ENCODE measurements around the gene CYB5B.
"Not testable (repeated sequence)": the region's sequence is repeated elsewhere in the genome, so short reads cannot be mapped to it uniquely, and the experiment has no call there.

Gene CYB5B

DNA sequence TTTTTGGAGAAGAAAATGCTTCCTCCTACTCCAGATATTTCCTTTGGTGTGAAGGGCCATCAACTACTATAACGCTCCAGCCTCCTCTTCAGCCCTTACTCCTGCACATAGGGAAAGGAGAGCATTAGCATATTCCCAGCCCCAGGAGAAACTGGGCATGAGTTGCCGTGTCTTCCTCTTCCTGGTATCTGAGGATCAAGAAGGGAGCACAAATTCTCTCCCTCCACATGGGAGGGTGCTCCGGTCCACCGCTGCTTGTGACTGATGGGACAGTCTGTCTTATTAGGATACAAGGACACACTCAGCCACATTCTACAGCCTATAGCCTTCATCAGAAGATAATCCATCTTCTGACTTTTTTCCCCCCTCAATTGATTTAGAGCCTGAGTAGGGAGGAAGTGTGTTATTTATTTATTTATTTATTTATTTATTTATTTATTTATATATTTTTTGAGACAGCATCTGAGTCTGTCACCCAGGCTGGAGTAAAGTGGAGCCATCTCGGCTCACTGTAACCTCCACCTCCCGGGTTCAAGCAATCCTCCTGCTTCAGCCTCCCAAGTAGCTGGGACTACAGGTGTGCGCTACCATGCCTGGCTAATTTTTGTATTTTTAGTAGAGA lies 16.6 kb upstream of the CYB5B start:
- no peak for FAIRE-seq
- no peak for DNase-seq (ENCODE audit: insufficient read length, low spot score)

DNA sequence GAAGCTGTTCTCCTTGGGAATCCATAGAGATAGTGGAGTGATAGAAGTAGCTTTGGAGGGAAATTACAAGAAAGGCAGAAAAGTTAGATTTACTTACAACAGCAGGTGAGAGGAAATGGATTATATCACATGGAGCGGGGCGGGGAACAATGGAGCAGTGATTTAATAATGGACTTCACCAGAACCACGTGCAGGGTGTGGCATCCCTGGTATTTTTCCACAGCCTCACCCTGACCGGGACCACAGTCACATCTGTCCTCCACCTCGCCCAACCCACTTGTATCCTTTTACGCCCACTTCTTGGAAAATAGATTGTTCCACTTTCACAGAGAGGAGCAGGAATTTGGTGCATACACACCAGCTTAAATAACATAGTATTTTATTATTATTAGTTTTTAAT lies 15.9 kb upstream of the CYB5B start:
- DNase-seq (ENCODE audit: insufficient read length, low spot score) (no peak), FAIRE-seq (no peak)

DNA sequence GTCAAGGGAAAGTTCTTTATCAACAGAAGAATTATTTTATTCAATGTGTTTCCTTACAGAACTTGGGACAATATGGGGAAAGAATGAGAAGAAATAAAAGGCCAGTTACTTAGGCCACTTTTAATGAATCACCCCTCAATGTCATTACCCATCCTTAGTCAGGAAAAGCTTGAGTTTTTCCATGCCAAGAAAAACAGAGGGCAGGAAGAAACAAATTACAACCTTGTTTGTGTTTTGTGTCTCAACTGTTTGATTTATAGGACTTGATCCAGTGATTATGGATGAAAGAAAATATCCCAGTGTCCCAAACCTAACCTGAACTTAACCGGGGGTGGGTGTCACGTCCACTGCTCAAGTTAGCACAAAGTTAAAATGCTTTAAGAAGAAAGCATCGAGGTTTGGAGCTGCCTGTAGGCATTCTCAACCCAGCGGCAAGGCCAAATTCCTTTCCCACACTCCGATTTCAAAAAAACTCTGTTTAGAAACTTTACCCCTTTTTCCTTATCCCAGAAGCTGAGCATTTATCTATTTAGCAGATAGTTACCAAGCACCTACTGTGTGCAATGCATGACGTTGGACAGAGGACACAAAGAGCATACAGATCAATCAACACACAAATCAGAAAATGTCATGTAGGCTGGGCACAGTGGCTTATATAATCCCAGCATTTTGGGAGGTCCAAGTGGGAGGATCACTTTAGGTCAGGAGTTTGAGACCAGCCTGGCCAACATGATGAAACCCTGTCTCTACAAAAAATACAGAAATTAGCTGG lies 14.0 kb upstream of the CYB5B start:
- DNase-seq (ENCODE audit: insufficient read length, low spot score), result no peak
- no peak for FAIRE-seq

DNA sequence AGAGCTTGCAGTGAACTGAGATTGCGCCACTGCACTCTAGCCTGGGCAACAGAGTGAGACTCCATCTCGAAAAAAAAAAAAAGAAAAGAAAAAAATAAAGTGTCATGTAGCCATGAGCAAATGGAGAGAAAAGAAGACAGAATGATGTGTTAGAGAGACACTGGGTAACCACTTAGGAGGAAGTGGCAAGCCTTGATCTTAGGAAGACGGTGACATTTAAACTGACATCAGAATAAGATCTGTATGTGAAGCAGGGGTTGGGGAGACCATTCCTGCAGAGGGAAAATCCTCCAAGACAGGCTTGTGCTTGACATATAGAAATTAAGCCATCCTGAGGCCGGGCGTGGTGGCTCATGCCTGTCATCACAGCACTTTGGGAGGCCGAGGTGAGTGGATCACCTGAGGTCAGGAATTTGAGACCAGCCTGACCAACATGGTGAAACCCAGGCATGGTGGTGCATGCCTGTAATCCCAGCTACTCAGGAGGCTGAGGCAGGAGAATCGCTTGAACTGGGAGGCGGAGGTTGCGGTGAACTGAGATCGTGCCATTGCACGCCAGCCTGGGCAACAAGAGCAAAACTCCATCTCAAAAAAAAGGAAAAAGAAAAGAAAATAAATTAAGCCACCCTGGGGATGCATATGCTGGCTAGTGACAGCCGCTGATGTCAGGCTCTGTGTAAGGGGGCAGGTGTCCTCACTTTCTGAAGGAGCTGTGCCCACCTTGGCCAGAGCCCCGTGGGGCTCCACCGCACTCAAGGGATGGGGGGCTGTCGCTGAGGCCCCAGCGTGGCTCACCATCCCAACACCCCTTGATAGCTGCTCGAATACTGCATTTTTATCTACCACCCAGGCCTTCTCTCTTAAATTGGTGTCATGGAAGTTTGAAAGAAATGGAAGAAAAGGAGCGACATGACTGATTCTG lies 13.1 kb upstream of the CYB5B start:
- no peak for FAIRE-seq
- DNase-seq (ENCODE audit: insufficient read length, low spot score), result no peak

DNA sequence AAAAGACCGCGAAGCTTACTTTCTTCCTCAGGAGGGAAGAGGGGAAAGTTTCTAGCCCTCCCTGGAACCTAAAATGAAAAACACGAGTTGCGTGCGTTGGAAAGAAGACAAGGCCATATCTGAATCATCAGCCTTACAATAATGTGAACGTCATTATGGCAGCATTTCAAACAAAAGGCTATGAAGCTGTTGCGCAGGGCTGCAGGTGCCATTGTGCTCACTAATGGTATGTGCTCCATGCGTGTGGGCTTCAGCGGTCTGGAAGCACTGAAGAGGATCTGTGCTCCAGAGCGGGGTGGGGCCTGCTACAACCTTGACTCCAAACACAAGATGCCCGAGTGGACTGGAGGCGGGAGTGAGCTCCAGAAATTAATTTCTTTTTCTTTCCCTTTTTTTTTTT lies 12.1 kb upstream of the CYB5B start:
- DNase-seq (ENCODE audit: insufficient read length, low spot score) (no peak), FAIRE-seq (no peak)

DNA sequence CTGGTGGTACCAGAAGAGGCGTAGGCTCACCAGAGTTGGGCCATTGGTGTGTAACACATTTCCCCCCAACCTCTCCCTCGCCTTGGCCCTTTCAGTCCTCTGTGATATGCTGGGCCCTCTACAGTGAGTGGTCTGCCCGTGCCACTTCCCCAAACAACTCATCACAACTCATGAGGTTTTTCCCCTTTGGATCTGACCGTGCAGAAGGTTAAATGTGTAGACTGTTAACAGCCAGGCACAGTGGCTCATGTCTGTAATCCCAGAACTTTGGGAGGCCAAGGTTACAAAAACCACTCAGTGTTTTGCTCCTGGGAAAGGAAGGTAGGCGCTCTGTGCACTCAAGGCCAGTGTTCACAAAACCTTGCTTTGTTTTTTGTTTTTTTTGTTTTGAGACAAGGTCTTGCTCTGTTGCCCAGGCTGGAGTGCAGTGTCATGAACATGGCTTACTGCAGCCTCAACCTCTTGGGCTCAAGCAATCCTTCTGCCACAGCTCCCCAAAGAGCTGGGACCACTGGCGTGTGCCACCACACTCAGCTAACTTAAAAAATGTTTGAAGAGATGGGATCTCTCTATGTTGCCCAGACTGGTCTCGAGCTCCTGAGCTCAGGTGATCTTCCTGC lies 11.3 kb upstream of the CYB5B start:
- no peak for FAIRE-seq
- DNase-seq (ENCODE audit: insufficient read length, low spot score), result no peak

DNA sequence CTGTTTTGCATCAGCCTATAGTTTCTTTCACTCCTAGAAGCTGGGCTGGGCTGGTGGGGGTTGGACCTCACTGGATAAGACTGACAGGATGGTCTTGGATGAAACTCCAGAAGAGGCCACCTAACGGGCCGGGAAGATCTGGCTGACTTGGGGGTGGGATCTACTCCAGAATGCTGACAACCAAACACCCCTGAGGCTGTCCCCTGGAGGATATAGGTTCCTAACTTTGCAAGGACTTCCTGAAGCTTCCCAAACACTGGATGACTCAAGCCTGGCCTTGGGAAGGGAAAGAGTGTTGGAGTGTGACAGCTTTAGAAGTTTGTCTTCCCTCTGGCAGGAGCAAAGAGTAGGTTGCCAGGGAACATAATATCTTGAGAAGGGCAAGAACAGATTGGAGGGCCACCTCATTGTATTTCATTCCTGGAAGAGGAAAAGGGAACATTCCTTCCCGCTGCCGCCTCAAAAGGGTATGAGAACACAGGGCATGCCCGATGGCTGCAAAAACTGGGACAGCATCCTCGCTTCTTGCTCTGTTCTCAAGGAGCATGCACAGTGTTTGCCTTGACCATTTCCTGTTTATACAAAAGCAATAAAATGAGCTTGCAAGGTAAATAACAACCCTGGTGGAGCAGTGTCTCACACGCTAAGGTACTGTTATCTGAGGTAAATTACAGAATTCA lies 6.8 kb upstream of the CYB5B start:
- DNase-seq (ENCODE audit: insufficient read length, low spot score) (no peak), FAIRE-seq (no peak)

DNA sequence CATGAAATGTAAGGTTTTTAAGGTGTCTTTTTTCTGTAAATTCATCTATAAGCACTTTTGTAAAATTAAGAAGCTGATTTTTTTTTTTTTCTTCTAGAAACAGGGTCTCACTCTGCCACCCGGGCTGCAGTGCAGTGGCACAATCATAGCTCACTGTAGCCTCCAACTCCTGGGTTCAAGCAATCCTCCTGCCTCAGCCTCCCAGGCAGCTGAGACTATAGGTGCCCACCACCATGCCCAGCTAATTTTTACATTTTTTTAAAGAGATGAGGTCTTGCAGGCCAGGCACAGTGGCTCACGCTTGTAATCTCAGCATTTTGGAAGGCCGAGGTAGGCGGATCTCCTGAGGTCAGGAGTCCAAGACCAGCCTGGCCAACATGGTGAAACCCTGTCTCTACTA lies 4.5 kb upstream of the CYB5B start:
- no peak for FAIRE-seq
- DNase-seq (ENCODE audit: insufficient read length, low spot score), result no peak

DNA sequence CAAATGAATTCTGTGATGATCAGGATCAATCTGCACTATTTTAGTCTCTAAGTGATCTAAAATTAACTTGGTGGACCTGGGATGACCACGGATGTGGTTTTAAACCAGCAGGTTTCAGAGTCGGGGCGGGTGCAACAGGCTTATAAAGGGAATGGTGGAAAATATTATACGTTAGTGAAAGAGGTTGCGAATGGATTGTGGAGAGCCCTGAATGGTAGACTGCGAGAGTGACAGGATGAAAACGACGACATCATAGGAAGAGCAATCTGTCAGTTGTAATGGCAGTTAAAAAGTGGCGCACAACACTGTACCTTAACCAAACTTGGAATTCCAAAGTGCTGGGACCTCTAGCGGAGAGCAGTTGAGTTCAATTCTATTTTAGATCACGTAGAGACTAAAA lies 1.2 kb upstream of the CYB5B start:
- DNase-seq (ENCODE audit: insufficient read length, low spot score), result no peak
- no peak for FAIRE-seq

DNA sequence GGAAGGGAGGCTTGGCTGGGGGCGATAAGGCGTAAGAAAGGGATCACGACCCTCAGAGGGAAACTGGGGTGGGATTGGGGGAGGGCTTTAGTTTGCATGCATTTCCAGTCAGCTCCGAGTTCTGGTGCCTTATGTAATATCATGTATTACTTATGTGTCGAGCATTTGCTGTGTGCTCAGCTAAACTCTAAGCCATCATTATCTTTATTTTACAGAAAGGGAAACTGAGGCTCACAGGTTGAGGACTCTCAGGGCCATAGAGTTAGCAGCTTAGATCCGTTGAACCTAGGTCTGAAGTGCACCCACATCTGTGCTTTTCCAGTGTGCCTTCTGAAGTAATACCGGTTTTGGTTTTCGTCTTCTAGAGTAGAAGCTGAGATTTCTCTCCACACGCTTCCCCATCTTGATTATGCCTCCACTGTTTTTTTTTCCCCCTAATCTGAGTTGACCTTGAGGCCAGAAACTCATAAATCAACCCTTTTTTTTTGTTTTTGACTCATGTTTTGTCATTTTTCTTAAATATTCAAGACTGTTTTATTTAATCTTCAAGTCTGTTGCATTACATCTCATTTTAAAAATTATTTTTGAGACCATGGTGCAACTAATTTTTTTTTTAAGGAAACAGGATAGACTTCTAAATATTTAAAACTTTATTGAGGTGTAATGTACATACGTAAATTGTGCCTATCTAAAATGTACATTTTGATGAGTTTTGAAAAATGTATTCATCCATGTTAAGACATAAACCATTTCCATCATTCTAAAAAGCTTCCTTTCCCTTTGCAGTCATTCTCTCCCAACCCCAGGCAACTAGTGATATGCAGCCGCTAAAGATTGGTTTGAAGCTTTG lies 741 bp downstream of the CYB5B start:
- DNase-seq (ENCODE audit: insufficient read length, low spot score), result no peak
- peak; percentile 73 for FAIRE-seq

DNA sequence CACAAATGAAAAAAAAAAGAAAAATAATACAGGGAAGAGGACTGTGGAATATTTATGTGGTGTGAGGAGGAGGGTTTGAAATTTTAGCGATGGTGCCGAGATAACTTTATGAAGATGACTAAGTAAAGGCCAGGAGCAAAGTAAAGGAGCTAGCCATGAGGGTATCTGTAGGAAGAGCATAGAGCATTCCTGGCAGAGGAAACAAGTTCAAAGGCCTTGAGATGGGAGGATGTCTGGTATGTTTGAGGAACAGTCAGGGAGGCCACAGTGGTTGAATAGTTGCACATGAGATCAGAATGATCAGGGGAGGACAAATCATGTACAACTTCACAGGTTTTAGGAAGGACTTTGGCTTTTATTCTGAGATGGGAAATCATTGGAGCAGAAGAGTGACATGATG lies 4.2 kb downstream of the CYB5B start:
- DNase-seq (ENCODE audit: insufficient read length, low spot score), result no peak
- FAIRE-seq, result no peak

DNA sequence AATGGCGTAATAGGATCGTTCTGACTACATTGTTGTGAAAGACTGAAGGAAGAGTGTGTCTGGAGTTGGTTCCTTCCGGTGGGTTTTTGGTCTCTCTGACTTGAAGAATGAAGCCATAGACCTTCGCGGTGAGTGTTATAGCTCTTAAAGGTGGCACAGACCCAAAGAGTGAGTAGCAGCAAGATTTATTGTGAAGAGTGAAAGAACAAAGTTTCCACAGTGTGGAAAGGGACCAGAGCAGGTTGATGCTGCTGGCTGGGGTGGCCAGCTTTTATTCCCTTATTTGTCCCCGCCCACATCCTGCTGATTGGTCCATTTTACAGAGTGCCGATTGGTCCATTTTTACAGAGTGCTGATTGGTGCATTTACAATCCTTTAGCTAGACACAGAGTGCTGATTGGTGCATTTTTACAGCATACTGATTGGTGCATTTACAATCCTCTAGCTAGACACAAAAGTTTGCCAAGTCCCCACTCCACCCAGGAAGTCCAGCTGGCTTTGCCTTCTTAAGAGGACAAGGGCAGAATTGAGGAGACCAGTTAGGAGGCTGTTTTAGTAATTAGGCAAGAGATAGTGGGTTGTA lies 4.7 kb downstream of the CYB5B start:
- DNase-seq (ENCODE audit: insufficient read length, low spot score); FAIRE-seq: not testable (repeated sequence)

DNA sequence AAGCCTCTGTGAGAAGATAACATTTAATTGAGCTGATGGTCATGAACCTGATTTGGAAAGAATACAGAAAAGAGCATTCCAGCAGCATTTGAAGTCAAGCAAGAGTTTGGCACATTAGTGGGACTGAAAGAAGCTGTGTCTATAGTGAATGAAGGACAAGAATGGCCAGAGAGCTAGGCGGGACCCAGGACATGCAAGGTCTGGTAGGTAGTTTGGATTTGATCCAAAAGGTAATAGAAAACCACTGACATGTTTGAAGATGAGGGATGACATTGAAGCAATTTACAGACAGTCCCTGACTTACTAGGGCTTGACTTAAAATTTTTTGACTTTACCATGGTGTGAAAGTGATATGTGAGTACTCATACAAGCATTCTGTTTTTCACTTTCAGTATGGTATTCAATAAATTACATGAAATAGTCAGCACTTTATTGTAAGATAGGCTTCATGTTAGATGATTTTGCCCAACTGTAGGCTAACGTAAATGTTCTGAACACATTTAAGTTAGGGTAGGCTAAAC lies 7.6 kb downstream of the CYB5B start:
- FAIRE-seq, result no peak
- DNase-seq (ENCODE audit: insufficient read length, low spot score), result no peak

DNA sequence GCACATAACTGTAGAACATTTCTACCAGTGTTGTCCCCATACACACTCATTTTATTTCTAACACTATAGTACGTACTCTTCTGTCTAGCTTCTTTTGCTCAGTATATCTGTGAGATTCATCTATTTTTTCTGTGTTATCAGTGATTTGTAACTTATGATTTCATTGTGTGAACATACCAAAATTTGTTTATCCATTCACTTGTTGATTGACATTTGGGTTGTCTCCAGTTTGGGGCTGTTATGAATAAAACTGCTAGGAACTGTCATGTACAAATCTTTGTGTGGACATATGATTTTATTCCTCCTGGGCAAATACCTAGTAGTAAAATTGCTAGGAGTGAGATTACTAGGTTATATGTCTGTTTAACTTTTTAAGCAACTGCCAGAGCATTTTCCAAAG lies 9.6 kb downstream of the CYB5B start:
- FAIRE-seq (no peak), DNase-seq (ENCODE audit: insufficient read length, low spot score) (no peak)

DNA sequence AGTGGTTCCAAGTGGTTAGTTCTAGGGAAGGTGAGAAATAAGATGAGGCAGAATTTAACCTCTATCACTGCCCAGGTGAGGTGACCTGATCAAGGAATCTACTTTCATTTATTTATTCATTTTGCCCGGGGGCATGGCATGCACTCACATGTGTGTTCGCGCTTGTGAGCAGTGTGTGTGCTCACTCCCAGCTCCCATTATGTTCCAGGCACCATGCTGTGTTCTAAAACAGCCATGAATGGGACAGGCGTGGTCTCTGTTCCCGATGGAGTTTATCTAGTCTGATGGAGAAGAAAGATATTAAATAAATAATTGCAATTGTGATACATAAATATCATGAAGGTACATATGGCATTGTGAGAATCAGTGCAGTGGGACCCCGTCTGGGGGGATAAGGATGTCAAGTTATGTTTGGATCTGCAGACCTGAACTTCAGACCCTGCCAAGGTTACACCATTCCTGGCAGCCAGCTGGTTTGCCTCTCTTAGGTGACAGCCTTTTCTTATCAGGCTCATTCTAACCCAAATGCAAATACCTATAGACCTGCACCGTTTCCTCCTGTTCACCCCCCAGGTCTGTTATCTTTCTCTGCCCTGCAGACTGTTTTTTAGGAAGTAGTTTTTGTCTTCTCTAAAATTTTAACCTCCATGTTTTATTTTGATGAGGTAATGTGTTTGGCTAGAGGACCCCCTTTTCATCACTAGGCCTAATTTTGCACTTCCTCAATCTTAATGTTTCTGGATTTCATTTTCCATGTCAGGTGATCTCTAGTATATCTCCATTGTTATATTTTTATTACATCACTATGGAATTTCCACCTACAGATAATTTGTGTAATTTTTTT lies 11.8 kb downstream of the CYB5B start:
- DNase-seq (ENCODE audit: insufficient read length, low spot score) (no peak), FAIRE-seq (no peak)

DNA sequence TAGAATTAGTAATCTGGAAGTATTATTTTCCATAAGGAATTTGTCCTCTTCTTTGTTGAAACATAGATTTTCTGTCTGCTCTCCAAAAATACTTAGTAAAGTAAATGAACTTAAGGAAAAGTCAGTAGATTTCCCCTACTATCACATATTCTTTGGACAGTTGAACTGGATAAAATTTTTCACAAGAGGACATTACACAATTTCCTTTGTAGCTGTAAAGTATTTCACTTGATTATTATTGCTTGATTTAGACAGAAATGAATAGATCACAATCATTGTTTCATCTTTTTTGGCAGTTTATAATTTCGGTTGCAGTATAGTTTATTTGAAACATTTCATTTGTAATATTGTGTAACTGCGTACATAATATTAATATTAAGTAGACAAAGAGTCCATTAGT lies 12.5 kb downstream of the CYB5B start:
- DNase-seq (ENCODE audit: insufficient read length, low spot score) (no peak), FAIRE-seq (no peak)

DNA sequence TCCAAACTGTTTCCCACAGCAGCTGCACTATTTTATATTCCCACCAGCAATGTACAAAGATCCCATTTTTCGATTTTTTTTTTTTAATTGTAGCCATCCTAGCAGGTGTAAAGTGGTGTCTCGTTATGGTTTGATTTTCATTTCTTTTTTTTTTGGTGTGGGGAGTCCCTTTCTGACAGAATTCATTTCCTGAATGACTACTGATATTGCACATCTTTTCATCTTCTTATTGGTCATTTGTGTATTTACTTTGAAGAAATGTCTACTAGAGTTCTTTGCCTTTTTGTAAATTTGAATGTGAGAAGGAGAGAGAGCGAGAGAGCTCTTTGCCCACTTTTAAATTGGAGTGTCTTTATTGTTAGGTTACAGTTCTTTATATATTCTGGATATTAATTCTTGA lies 14.0 kb downstream of the CYB5B start:
- no peak for DNase-seq (ENCODE audit: insufficient read length, low spot score)
- FAIRE-seq, result no peak

DNA sequence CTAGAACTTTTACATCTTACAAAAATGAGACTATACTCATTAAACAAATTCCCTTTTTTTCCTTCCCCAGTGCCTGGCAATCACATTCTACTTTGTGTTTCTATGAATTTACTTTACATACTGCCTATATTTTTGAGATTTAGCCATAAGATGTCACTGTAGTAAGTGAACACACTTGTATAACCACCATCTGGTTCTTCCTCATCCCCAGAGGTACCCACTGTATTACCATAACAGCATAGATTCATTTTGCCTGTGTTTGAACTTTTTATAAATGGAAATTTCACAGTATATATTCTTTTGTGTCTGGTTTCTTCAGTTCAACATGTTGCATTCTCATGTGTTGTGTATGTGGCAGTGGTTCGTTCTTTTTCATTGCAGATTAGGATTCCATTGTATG lies 15.8 kb downstream of the CYB5B start:
- FAIRE-seq (peak; percentile 54), DNase-seq (ENCODE audit: insufficient read length, low spot score) (no peak)
